Natural killer cell (primary cell): ENCODE measurements around the gene RREB1. TPM values are rescaled to one million over a fixed set of nuclear protein-coding genes. Genes with fewer than 3 reads are reported as not detected.

Experiments
- ATAC-seq, 3 donors: fragments of 150-1000 bp in 2 of 3; fragments of 200-7000 bp in 1 of 3; cut with Tn5 transposase; 1 replicate in 1 of 3; 2 replicates in 2 of 3; pipeline ENCODE4 v1.10.0; 2021; ENCODE audit warnings: mild to moderate bottlenecking in 2 of 3, moderate library complexity in 2 of 3
- DNase-seq, 2 donors: peaks; one replicate each; pipeline versions ENCODE4 v3.0.0 to v3.0.0-alpha.2; 2013 to 2021; ENCODE audit warnings: mixed read lengths in 1 of 2
- H3K27ac ChIP-seq: one replicate; pipeline ENCODE4 v1.5.1; 2013; ENCODE audit warnings: mild to moderate bottlenecking, low read length
- H3K27me3 ChIP-seq: one replicate; pipeline ENCODE4 v1.6.1; 2013; ENCODE audit warnings: low read length; ENCODE audit not compliant: control insufficient read depth, insufficient read depth
- H3K36me3 ChIP-seq: one replicate; pipeline ENCODE4 v1.6.1; 2013; ENCODE audit warnings: low read length; ENCODE audit not compliant: control insufficient read depth, insufficient read depth
- H3K4me1 ChIP-seq: one replicate; pipeline ENCODE4 v1.6.1; 2013; ENCODE audit warnings: low read length; ENCODE audit not compliant: control insufficient read depth, insufficient read depth
- H3K4me3 ChIP-seq: one replicate; pipeline ENCODE4 v1.5.1; 2013; ENCODE audit warnings: low read length
- H3K9me3 ChIP-seq: one replicate; pipeline ENCODE4 v1.6.1; 2013; ENCODE audit warnings: low read length; ENCODE audit not compliant: control insufficient read depth, insufficient read depth
- H3K27ac Mint-ChIP-seq, 2 donors: one replicate each; pipeline ENCODE4 v1.8.0; 2022; ENCODE audit warnings: mild to moderate bottlenecking in 2 of 2, mixed read lengths in 2 of 2, moderate library complexity in 1 of 2
- H3K27me3 Mint-ChIP-seq, 2 donors: one replicate each; pipeline ENCODE4 v1.8.0; 2022; ENCODE audit warnings: low read depth in 2 of 2, mixed read lengths in 2 of 2
- H3K36me3 Mint-ChIP-seq: one replicate; pipeline ENCODE4 v1.8.0; 2022; ENCODE audit warnings: mixed read lengths
- H3K4me1 Mint-ChIP-seq, 2 donors: one replicate each; pipeline ENCODE4 v1.8.0; 2022; ENCODE audit warnings: mixed read lengths in 2 of 2
- H3K4me3 Mint-ChIP-seq: one replicate; pipeline ENCODE4 v1.8.0; 2022; ENCODE audit warnings: mild to moderate bottlenecking, moderate library complexity, mixed read lengths
- H3K9me3 Mint-ChIP-seq, 2 donors: one replicate each; pipeline ENCODE4 v1.8.0; 2022; ENCODE audit warnings: mixed read lengths in 2 of 2
- WGBS: methylation state at CpG from one replicate; pipeline ENCODE4 v1.1.7; 2013; ENCODE audit warnings: missing lambda C conversion rate; ENCODE audit not compliant: insufficient coverage; 5-methylcytosine and 5-hydroxymethylcytosine counted together
- intact Hi-C: fragments of 100-400 bp; cut with micrococcal nuclease; formaldehyde crosslinking; loops from one replicate; pipeline ENCODE4 v1.14.2; 2022
- total RNA-seq, 4 donors: library from RNA; stranded (reverse); fragments of 120-200 nt in 1 of 4; gene quantifications; one replicate each; pipeline versions ENCODE4 v1.2.3 to v1.2.4, GENCODE V29; 2013 to 2022
- TF ChIP-seq, protein P1 (sequence below): fragments of 200-600 bp; IDR thresholded peaks from one replicate; pipeline ENCODE4 v1.8.0; 2022; ENCODE audit warnings: antibody characterized with exemption

RREB1 gene
- total RNA-seq, 3 donors from 2014 or later (not counting 1 experiment from before 2014, with no cell fraction given), result 42.2 to 51.8 (median 44.0) TPM

DNA sequence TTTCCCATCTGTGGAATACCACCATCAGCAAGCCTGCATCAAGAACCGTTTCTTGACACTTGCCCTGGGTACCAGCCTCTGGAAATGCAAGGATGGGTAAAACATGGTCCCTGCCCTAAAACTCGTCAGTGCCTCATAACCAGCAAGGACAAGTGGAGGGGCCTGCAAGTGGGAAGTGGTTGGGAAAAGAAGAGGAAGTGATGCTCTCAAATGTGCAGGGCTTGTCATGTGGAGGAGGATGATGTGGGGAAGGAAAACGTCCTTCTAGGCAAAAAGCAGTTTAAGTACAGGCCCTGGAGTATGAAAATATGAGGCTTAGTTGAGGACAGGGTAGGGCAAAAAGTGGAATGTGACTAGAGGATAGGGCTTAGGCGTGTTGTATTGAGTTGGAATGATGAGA, 19.0 kb downstream of the RREB1 start:
- WGBS, result 79% methylated on average over 4 of the region's 4 CpGs
- Mint-ChIP-seq H3K27ac (peak overlapping the region in 1 of 2 donors; percentile 80), H3K9me3 (no peaks in the 10 kb centered on the region), H3K36me3 (no peaks in the 10 kb centered on the region), H3K4me1 (peaks cover 58 to 70% of the 10 kb centered on the region in 2 donors), H3K4me3 (no peak overlapping the region), H3K27me3 (no peaks in the 10 kb centered on the region)
- H3K27ac ChIP-seq, result no peak overlapping the region
- no peaks in the 10 kb centered on the region for H3K36me3 ChIP-seq
- intact Hi-C loops, result no loop called here
- no peaks in the 10 kb centered on the region for H3K27me3 ChIP-seq
- no peak for DNase-seq
- peaks cover 31% of the 10 kb centered on the region for H3K4me1 ChIP-seq
- no peaks in the 10 kb centered on the region for H3K9me3 ChIP-seq
- H3K4me3 ChIP-seq, result no peak overlapping the region
- ATAC-seq, result no peak
- TF ChIP-seq, protein P1, sequence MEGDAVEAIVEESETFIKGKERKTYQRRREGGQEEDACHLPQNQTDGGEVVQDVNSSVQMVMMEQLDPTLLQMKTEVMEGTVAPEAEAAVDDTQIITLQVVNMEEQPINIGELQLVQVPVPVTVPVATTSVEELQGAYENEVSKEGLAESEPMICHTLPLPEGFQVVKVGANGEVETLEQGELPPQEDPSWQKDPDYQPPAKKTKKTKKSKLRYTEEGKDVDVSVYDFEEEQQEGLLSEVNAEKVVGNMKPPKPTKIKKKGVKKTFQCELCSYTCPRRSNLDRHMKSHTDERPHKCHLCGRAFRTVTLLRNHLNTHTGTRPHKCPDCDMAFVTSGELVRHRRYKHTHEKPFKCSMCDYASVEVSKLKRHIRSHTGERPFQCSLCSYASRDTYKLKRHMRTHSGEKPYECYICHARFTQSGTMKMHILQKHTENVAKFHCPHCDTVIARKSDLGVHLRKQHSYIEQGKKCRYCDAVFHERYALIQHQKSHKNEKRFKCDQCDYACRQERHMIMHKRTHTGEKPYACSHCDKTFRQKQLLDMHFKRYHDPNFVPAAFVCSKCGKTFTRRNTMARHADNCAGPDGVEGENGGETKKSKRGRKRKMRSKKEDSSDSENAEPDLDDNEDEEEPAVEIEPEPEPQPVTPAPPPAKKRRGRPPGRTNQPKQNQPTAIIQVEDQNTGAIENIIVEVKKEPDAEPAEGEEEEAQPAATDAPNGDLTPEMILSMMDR, result no peak

DNA sequence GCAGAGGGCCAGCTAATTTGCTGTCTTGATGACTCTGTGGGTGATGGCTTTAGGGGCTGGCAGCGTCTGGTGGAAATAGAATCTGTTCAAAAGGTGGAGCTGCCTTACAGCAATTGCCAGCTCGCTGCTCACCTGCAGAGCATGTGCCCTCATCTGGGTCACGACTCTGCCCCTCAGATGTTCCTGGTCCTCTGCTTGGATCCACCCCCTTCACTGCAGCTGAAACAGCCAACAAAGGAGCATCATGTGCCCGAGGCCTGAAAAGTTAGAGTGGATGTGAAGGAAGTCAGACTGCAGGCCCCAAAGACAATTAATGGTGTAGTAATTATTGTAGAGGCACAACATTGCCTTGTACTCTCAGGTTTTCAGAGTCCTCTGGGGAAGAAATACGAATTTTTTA, 19.9 kb downstream of the RREB1 start:
- H3K27me3 ChIP-seq, result no peaks in the 10 kb centered on the region
- Mint-ChIP-seq H3K36me3 (no peaks in the 10 kb centered on the region), H3K27me3 (no peaks in the 10 kb centered on the region), H3K4me1 (peaks cover 58 to 72% of the 10 kb centered on the region in 2 donors), H3K4me3 (no peak overlapping the region), H3K9me3 (no peaks in the 10 kb centered on the region), H3K27ac (peak overlapping the region; percentile 53 to 80)
- intact Hi-C loops, result no loop called here
- no peak overlapping the region for H3K4me3 ChIP-seq
- H3K36me3 ChIP-seq, result no peaks in the 10 kb centered on the region
- no peaks in the 10 kb centered on the region for H3K9me3 ChIP-seq
- TF ChIP-seq, protein P1, result no peak
- 67% methylated on average over 5 of the region's 5 CpGs for WGBS
- ATAC-seq (no peak), DNase-seq (no peak)
- H3K4me1 ChIP-seq, result peaks cover 31% of the 10 kb centered on the region
- H3K27ac ChIP-seq, result no peak overlapping the region

DNA sequence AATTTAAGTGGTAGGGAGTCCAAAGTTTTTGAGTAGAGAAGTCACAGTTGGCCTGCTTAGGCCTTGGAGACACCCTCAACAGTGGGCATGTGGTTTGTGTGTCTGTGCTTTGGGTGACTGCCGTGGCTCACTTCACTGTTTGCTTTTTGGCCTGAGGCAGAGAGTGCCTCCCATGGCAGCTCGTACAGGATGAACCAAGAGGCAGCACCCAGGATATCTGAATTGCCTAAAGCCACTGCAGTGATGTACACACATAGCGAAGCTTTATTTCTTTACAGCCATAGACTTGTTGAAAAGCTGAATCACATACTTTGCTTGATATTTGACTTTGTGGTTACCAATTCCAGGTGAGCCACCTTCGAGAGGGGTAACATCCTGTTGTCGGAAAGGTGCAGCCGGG, 21.6 kb downstream of the RREB1 start:
- H3K27me3 ChIP-seq, result no peaks in the 10 kb centered on the region
- no peaks in the 10 kb centered on the region for H3K36me3 ChIP-seq
- ATAC-seq, result peak in 2 of 3 donors; percentile 29 to 53
- no peaks in the 10 kb centered on the region for H3K9me3 ChIP-seq
- WGBS, result 64% methylated on average over 6 of the region's 6 CpGs
- H3K27ac Mint-ChIP-seq, result peak overlapping the region; percentile 53 to 80
- H3K27me3 Mint-ChIP-seq, result no peaks in the 10 kb centered on the region
- peaks cover 26% of the 10 kb centered on the region for H3K4me1 ChIP-seq
- H3K4me3 Mint-ChIP-seq, result no peak overlapping the region
- H3K4me1 Mint-ChIP-seq, result peaks cover 51 to 70% of the 10 kb centered on the region in 2 donors
- H3K4me3 ChIP-seq, result no peak overlapping the region
- H3K9me3 Mint-ChIP-seq, result no peaks in the 10 kb centered on the region
- no peak overlapping the region for H3K27ac ChIP-seq
- intact Hi-C loops, result no loop called here
- no peaks in the 10 kb centered on the region for H3K36me3 Mint-ChIP-seq
- TF ChIP-seq, protein P1, result no peak
- DNase-seq, result no peak
